HEK293 (cell line): ENCODE measurements around the gene PXMP2.

ENCODE experiments used
- CTCF ChIA-PET: fragments of 350-600 bp; formaldehyde crosslinking; extraction: SDS; loops from one replicate; lab custom pipeline; 2021; ENCODE audit warnings: antibody characterized with exemption; lab: Yijun Ruan, JAX
- POLR2A ChIA-PET: fragments of 300-600 bp; formaldehyde crosslinking; extraction: SDS; loops from one replicate; lab custom pipeline; 2020; ENCODE audit warnings: antibody characterized with exemption, inconsistent platforms; lab: Yijun Ruan, JAX
- H3K27ac ChIP-seq: fragments of 200-500 bp; sonication (Bioruptor generic); 2 replicates; pipeline ENCODE4 v1.5.1; 2014; ENCODE audit warnings: low read depth, low read length, control low read depth, inconsistent platforms; ENCODE audit errors: extremely low read depth
- H3K36me3 ChIP-seq, 2 experiments: fragments of 200-500 bp in 1 of 2; sonication (Bioruptor generic) in 1 of 2; 1 replicate in 1 of 2; 2 replicates in 1 of 2; pipeline ENCODE4 v1.5.1; 2014 to 2017; ENCODE audit warnings: inconsistent platforms in 2 of 2, low read length in 2 of 2; ENCODE audit not compliant: control insufficient read depth in 2 of 2, insufficient read depth in 1 of 2
- H3K4me1 ChIP-seq: fragments of 200-500 bp; sonication (Bioruptor generic); 2 replicates; pipeline ENCODE4 v1.5.1; 2014; ENCODE audit warnings: mild to moderate bottlenecking, low read length, inconsistent platforms; ENCODE audit not compliant: control insufficient read depth, insufficient read depth
- H3K4me3 ChIP-seq: 2 replicates; pipeline ENCODE4 v1.5.1; 2011; ENCODE audit warnings: low read depth, mild to moderate bottlenecking, control low read depth, low read length, moderate library complexity
- H3K9me3 ChIP-seq: fragments of 200-500 bp; sonication (Bioruptor generic); 2 replicates; pipeline ENCODE4 v1.5.1; 2014; ENCODE audit warnings: low read depth, low read length, inconsistent platforms; ENCODE audit not compliant: control insufficient read depth, insufficient read depth
- MYNN ChIP-seq: fragments of 450-650 bp; formaldehyde crosslinking; IDR thresholded peaks from 2 replicates; pipeline ENCODE4 v1.5.1; 2016; ENCODE audit warnings: missing biosample characterization, missing genetic modification characterization, borderline replicate concordance
- SP3 ChIP-seq: fragments of 450-650 bp; formaldehyde crosslinking; IDR thresholded peaks from 2 replicates; pipeline ENCODE4 v1.5.1; 2016; ENCODE audit warnings: missing biosample characterization, missing genetic modification characterization
- YY2 ChIP-seq: fragments of 450-650 bp; formaldehyde crosslinking; IDR thresholded peaks from 2 replicates; pipeline ENCODE4 v1.5.1; 2016; ENCODE audit warnings: missing biosample characterization, missing genetic modification characterization
- ZBTB17 ChIP-seq: fragments of 450-650 bp; formaldehyde crosslinking; IDR thresholded peaks from 2 replicates; pipeline ENCODE4 v1.5.1; 2016; ENCODE audit warnings: missing biosample characterization, missing genetic modification characterization
- ZEB2 ChIP-seq: fragments of 450-650 bp; formaldehyde crosslinking; IDR thresholded peaks from 2 replicates; pipeline ENCODE4 v1.5.1; 2016; ENCODE audit warnings: missing biosample characterization, missing genetic modification characterization
- ZFP69B ChIP-seq: fragments of 450-650 bp; formaldehyde crosslinking; IDR thresholded peaks from 2 replicates; pipeline ENCODE4 v1.5.1; 2016; ENCODE audit warnings: missing biosample characterization, missing genetic modification characterization
- ZIC2 ChIP-seq: fragments of 450-650 bp; formaldehyde crosslinking; IDR thresholded peaks from 2 replicates; pipeline ENCODE4 v1.5.1; 2016; ENCODE audit warnings: missing biosample characterization, missing genetic modification characterization
- ZNF121 ChIP-seq: fragments of 450-650 bp; formaldehyde crosslinking; IDR thresholded peaks from 2 replicates; pipeline ENCODE4 v1.5.1; 2016; ENCODE audit warnings: missing biosample characterization, missing genetic modification characterization
- ZNF354C ChIP-seq: fragments of 450-650 bp; formaldehyde crosslinking; IDR thresholded peaks from 2 replicates; pipeline ENCODE4 v1.5.1; 2016; ENCODE audit warnings: missing biosample characterization, missing genetic modification characterization, low read depth, borderline replicate concordance
- ZNF473 ChIP-seq: fragments of 450-650 bp; formaldehyde crosslinking; IDR thresholded peaks from 2 replicates; pipeline ENCODE4 v1.5.1; 2017; ENCODE audit warnings: missing biosample characterization, missing genetic modification characterization
- ZNF558 ChIP-seq: fragments of 450-650 bp; formaldehyde crosslinking; IDR thresholded peaks from 2 replicates; pipeline ENCODE4 v1.5.1; 2016; ENCODE audit warnings: missing biosample characterization, missing genetic modification characterization
- ZNF626 ChIP-seq: fragments of 450-650 bp; sonication (Bioruptor Pico); formaldehyde crosslinking; IDR thresholded peaks from 2 replicates; pipeline ENCODE4 v1.5.1; 2018; ENCODE audit warnings: missing biosample characterization, missing genetic modification characterization, inconsistent platforms
- ZNF639 ChIP-seq: fragments of 450-650 bp; formaldehyde crosslinking; IDR thresholded peaks from 2 replicates; pipeline ENCODE4 v1.5.1; 2016; ENCODE audit warnings: missing biosample characterization, missing genetic modification characterization
- ZNF664 ChIP-seq: fragments of 450-650 bp; formaldehyde crosslinking; IDR thresholded peaks from 2 replicates; pipeline ENCODE4 v1.5.1; 2016; ENCODE audit warnings: missing biosample characterization, missing genetic modification characterization
- ZNF670 ChIP-seq: fragments of 450-650 bp; formaldehyde crosslinking; IDR thresholded peaks from 2 replicates; pipeline ENCODE4 v1.5.1; 2016; ENCODE audit warnings: missing biosample characterization, missing genetic modification characterization, low read depth
- ZNF747 ChIP-seq: fragments of 450-650 bp; formaldehyde crosslinking; IDR thresholded peaks from 2 replicates; pipeline ENCODE4 v1.5.1; 2016; ENCODE audit warnings: missing biosample characterization, missing genetic modification characterization
- ZNF837 ChIP-seq: fragments of 450-650 bp; formaldehyde crosslinking; IDR thresholded peaks from 2 replicates; pipeline ENCODE4 v1.5.1; 2016; ENCODE audit warnings: missing biosample characterization, missing genetic modification characterization
- TF ChIP-seq, protein P1 (sequence below): fragments of 450-650 bp; formaldehyde crosslinking; IDR thresholded peaks from 2 replicates; pipeline ENCODE4 v1.5.1; 2016; ENCODE audit warnings: missing biosample characterization, missing genetic modification characterization
- TF ChIP-seq, protein P2 (sequence below): fragments of 450-650 bp; formaldehyde crosslinking; IDR thresholded peaks from 2 replicates; pipeline ENCODE4 v1.5.1; 2016; ENCODE audit warnings: missing biosample characterization, missing genetic modification characterization
- TF ChIP-seq, protein P3 (sequence below): fragments of 450-650 bp; formaldehyde crosslinking; IDR thresholded peaks from 2 replicates; pipeline ENCODE4 v1.5.1; 2016; ENCODE audit warnings: missing biosample characterization, missing genetic modification characterization

PXMP2 gene

DNA sequence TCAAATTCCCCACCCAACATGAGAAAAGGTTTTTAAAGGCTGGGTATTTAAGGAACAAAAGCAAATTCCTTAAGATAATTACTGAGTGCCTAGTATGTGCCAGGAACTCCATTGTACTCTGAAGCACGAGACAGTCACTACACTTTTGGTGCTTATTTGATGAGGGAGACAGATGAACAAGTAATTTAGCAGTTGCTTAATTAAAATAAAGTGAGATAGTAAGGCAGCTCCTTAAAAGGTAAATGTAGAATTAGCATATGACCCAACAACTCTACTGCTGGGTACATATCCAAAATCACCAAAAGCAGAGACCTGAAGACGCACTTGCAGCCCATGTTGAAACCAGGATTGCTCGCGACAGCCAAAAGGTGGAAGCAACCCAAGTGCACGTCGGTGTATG is 21.6 kb upstream of the PXMP2 start:
- ChIA-PET POLR2A (no interaction called here), CTCF (no interaction called here)
- Histone ChIP-seq H3K36me3 (peaks cover 43 to 94% of the 10 kb centered on the region in 2 experiments), H3K27ac (no peak overlapping the region), H3K9me3 (no peaks in the 10 kb centered on the region), H3K4me3 (no peak overlapping the region), H3K4me1 (no peaks in the 10 kb centered on the region)
- peak; percentile 91 for TF ChIP-seq ZNF664 (tag by site-specific recombination)
- TF ChIP-seq ZFP69B, result no peak
- TF ChIP-seq, protein P1, sequence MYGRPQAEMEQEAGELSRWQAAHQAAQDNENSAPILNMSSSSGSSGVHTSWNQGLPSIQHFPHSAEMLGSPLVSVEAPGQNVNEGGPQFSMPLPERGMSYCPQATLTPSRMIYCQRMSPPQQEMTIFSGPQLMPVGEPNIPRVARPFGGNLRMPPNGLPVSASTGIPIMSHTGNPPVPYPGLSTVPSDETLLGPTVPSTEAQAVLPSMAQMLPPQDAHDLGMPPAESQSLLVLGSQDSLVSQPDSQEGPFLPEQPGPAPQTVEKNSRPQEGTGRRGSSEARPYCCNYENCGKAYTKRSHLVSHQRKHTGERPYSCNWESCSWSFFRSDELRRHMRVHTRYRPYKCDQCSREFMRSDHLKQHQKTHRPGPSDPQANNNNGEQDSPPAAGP, result no peak
- TF ChIP-seq, protein P2, sequence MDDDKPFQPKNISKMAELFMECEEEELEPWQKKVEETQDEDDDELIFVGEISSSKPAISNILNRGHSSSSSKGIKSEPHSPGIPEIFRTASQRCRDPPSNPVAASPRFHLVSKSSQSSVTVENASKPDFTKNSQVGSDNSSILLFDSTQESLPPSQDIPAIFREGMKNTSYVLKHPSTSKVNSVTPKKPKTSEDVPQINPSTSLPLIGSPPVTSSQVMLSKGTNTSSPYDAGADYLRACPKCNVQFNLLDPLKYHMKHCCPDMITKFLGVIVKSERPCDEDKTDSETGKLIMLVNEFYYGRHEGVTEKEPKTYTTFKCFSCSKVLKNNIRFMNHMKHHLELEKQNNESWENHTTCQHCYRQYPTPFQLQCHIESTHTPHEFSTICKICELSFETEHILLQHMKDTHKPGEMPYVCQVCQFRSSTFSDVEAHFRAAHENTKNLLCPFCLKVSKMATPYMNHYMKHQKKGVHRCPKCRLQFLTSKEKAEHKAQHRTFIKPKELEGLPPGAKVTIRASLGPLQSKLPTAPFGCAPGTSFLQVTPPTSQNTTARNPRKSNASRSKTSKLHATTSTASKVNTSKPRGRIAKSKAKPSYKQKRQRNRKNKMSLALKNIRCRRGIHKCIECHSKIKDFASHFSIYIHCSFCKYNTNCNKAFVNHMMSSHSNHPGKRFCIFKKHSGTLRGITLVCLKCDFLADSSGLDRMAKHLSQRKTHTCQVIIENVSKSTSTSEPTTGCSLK (tag by site-specific recombination), result no peak

DNA sequence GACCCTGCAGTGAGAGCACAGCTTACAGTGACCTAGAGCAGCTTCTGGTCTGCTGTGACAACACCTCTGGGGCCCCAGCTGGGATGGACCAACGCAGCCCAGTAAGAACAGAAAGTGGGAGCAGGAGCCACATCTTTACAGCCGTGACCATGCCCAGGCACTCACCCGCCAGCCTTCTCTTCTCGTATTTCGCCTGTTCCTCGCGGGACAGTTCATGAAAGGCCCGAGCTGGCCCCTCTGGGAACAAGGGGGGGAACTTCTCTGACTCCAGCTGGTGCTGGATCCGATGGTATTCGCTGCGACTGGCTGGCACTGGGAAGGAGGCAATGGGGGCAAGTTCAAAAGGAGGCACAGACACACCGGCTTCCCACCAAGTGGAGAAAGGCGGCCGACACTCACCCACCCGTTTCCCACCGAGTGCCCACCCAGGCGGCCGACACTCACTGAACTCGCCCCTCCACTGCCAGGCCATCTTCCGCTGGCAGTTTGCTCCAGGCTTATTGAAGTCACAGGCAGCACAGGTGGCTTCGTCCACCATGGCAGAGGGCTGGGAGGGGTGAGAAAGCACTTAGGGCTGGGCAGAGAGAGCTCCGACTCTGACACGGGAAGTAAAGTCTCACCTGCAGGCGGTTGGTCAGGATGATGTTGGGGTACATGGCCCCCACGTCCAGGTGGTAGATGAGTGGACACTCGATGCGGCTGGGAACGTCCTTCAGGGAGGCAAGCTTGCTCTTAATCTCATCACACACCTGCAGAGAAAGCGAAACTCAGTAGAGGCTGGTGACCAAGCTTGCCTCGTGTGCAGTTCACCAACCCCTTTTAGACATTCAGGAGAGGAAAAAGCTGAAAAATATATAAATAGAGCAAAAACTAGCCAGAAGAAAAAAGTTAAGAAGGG is 18.9 kb upstream of the PXMP2 start:
- no peaks in the 10 kb centered on the region for H3K4me1 ChIP-seq
- ChIA-PET POLR2A (no interaction called here), CTCF (no interaction called here)
- H3K36me3 ChIP-seq, result peaks cover 58 to 93% of the 10 kb centered on the region in 2 experiments
- H3K27ac ChIP-seq, result no peak overlapping the region
- H3K4me3 ChIP-seq, result no peak overlapping the region
- H3K9me3 ChIP-seq, result no peaks in the 10 kb centered on the region
- TF ChIP-seq ZNF747 (tag by site-specific recombination), result no peak
- no peak for TF ChIP-seq ZEB2 (tag by site-specific recombination)
- no peak for TF ChIP-seq SP3 (tag by site-specific recombination)
- no peak for TF ChIP-seq YY2 (tag by site-specific recombination)
- no peak for TF ChIP-seq ZNF354C (tag by site-specific recombination)
- TF ChIP-seq ZBTB17 (tag by site-specific recombination), result no peak
- no peak for TF ChIP-seq ZNF670 (tag by site-specific recombination)
- no peak for TF ChIP-seq MYNN
- no peak for TF ChIP-seq ZNF558
- TF ChIP-seq ZNF837 (tag by site-specific recombination), result no peak
- TF ChIP-seq ZNF121, result no peak
- TF ChIP-seq ZIC2 (tag by site-specific recombination), result no peak
- TF ChIP-seq ZNF473 (tag by site-specific recombination), result no peak
- no peak for TF ChIP-seq ZNF626 (tag by site-specific recombination)
- TF ChIP-seq ZNF639 (tag by site-specific recombination), result no peak
- TF ChIP-seq, protein P3, sequence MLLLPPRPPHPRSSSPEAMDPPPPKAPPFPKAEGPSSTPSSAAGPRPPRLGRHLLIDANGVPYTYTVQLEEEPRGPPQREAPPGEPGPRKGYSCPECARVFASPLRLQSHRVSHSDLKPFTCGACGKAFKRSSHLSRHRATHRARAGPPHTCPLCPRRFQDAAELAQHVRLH (tag by site-specific recombination), result no peak
- TF ChIP-seq, all 188 proteins: peak for 0
